ENCODE measurements around the gene PAK5. TPM values are rescaled to one million over a fixed set of nuclear protein-coding genes. Genes with fewer than 3 reads are reported as not detected.

The PAK5 gene
- total and polyA plus RNA-seq, 2 of the 13 experiments (the other 11 are each of a cell fraction or from before 2014, with no cell fraction given), result not detected

GRCh38 chr20:9576695-9577094 is 262.2 kb downstream of the PAK5 start:
- no peak overlapping the region for H3K27ac ChIP-seq (ENCODE audit: extremely low read length, insufficient read depth, low read length)
- intact Hi-C loops (cut with micrococcal nuclease; ENCODE audit: unreplicated experiment) (loop anchor here (5.0 kb wide), 1 partner anchor 1979 kb away; no protein-coding TSS in a partner anchor), in situ Hi-C loops (cut with HindIII; ENCODE audit: extremely low pct_ligation_motif_present, low pct_unique_long_range_greater_than_20kb) (no loop called here)
- WGBS (ENCODE audit: low lambda C conversion rate), result 20% methylated on average over 4 of the region's 4 CpGs
- TF ChIP-seq CENPBD1 (CRISPR knock-in tag; IDR thresholded peaks at IDR 0.05; ENCODE audit: borderline replicate concordance, low read depth) (no peak), NONO (IDR thresholded peaks at IDR 0.05) (no peak), NONO (CRISPR knock-in tag; conservative IDR thresholded peaks at IDR 0.05) (no peak), MED8 (CRISPR knock-in tag; IDR thresholded peaks at IDR 0.05; ENCODE audit: insufficient replicate concordance) (no peak), TEAD3 (CRISPR knock-in tag; optimal IDR thresholded peaks at IDR 0.05; ENCODE audit: borderline replicate concordance) (no peak)
- H3K9me3 ChIP-seq (ENCODE audit: low read length), result no peaks in the 10 kb centered on the region
- no peak overlapping the region for H3K9ac ChIP-seq (ENCODE audit: insufficient read depth, low read depth, low read length)
- H3K4me2 ChIP-seq (ENCODE audit: low read depth, low read length), result no peak overlapping the region
- H3K79me2 ChIP-seq (ENCODE audit: insufficient read depth, low read length), result no peaks in the 10 kb centered on the region
- ChIA-PET POLR2A (no interaction called here), CTCF (ENCODE audit: low intra/inter-chr PET ratio, low total read pairs) (no interaction called here)
- H3K4me1 ChIP-seq (ENCODE audit: insufficient read depth, low read length), result no peaks in the 10 kb centered on the region
- DNase-seq (ENCODE audit: low spot score) (no peak), FAIRE-seq (no peak), ATAC-seq (no peak)
- no peaks in the 10 kb centered on the region for H4K20me1 ChIP-seq (ENCODE audit: insufficient read depth, low read length)
- no peaks in the 10 kb centered on the region for H3K36me3 ChIP-seq (replicated peaks in 1 of 2; ENCODE audit: control insufficient read depth in 1 of 2, insufficient read depth in 2 of 2, low read length in 2 of 2)
- H3K4me3 ChIP-seq (replicated peaks in 1 of 3; ENCODE audit: insufficient read depth in 1 of 3, low read depth in 2 of 3, low read length in 3 of 3), result no peak overlapping the region
- no peaks in the 10 kb centered on the region for H3K27me3 ChIP-seq (ENCODE audit: control insufficient read depth in 1 of 2, insufficient read depth in 2 of 2, low read length in 2 of 2)
- no TSS peak for BruUV-seq (replicated peaks)
- no peak overlapping the region for H2AFZ ChIP-seq (ENCODE audit: low read length)

- BruUV-seq (replicated peaks), result no TSS peak
- FAIRE-seq, result no peak
- Histone ChIP-seq H3K27me3 (ENCODE audit: control insufficient read depth in 1 of 2, insufficient read depth in 2 of 2, low read length in 2 of 2) (no peaks in the 10 kb centered on the region), H3K4me2 (ENCODE audit: low read depth, low read length) (no peak overlapping the region), H3K4me1 (ENCODE audit: insufficient read depth, low read length) (no peaks in the 10 kb centered on the region), H3K36me3 (replicated peaks in 1 of 2; ENCODE audit: control insufficient read depth in 1 of 2, insufficient read depth in 2 of 2, low read length in 2 of 2) (no peaks in the 10 kb centered on the region), H2AFZ (ENCODE audit: low read length) (no peak overlapping the region), H3K4me3 (replicated peaks in 1 of 3; ENCODE audit: insufficient read depth in 1 of 3, low read depth in 2 of 3, low read length in 3 of 3) (no peak overlapping the region), H4K20me1 (ENCODE audit: insufficient read depth, low read length) (no peaks in the 10 kb centered on the region), H3K27ac (ENCODE audit: extremely low read length, insufficient read depth, low read length) (no peak overlapping the region), H3K79me2 (ENCODE audit: insufficient read depth, low read length) (no peaks in the 10 kb centered on the region), H3K9me3 (ENCODE audit: low read length) (no peaks in the 10 kb centered on the region), H3K9ac (ENCODE audit: insufficient read depth, low read depth, low read length) (no peak overlapping the region)
- no peak for ATAC-seq
- TF ChIP-seq HMG20B (CRISPR knock-in tag; conservative IDR thresholded peaks at IDR 0.05), result no peak
- no peak for TF ChIP-seq REL (CRISPR knock-in tag; conservative IDR thresholded peaks at IDR 0.05)
- TF ChIP-seq KAT7 (CRISPR knock-in tag; IDR thresholded peaks at IDR 0.05; ENCODE audit: borderline replicate concordance), result no peak
- CTCF ChIA-PET (ENCODE audit: low intra/inter-chr PET ratio, low total read pairs), result no interaction called here
- no peak for DNase-seq (ENCODE audit: low spot score)
- 9% methylated on average over 1 of the region's 1 CpG for WGBS (ENCODE audit: low lambda C conversion rate)
- in situ Hi-C loops (cut with HindIII; ENCODE audit: extremely low pct_ligation_motif_present, low pct_unique_long_range_greater_than_20kb) (no loop called here), intact Hi-C loops (cut with micrococcal nuclease; ENCODE audit: unreplicated experiment) (loop anchor here (5.0 kb wide), 1 partner anchor 1979 kb away; no protein-coding TSS in a partner anchor)
- POLR2A ChIA-PET, result no interaction called here
Observed at GRCh38 chr20:9575836-9576235, 263.0 kb downstream of the PAK5 start.
